PFSK-1 (cell line): ENCODE measurements around the gene PITPNM3.
A peak's percentile ranks its signal among the peaks of the same experiment; 100 is the strongest.

Experiments
- REST ChIP-seq, 2 experiments: IDR thresholded peaks; 2 replicates each; pipeline versions ENCODE4 v1.6.1 to v1.8.0; 2011 to 2012; ENCODE audit warnings: low read depth in 2 of 2, low read length in 2 of 2, control low read depth in 1 of 2, inconsistent platforms in 1 of 2, mild to moderate bottlenecking in 1 of 2, moderate library complexity in 1 of 2; ENCODE audit not compliant: insufficient read depth in 1 of 2
- TAF1 ChIP-seq: IDR thresholded peaks from 2 replicates; pipeline ENCODE4 v1.6.1; 2012; ENCODE audit warnings: low read length, control low read depth, borderline replicate concordance; ENCODE audit not compliant: insufficient read depth

DNA sequence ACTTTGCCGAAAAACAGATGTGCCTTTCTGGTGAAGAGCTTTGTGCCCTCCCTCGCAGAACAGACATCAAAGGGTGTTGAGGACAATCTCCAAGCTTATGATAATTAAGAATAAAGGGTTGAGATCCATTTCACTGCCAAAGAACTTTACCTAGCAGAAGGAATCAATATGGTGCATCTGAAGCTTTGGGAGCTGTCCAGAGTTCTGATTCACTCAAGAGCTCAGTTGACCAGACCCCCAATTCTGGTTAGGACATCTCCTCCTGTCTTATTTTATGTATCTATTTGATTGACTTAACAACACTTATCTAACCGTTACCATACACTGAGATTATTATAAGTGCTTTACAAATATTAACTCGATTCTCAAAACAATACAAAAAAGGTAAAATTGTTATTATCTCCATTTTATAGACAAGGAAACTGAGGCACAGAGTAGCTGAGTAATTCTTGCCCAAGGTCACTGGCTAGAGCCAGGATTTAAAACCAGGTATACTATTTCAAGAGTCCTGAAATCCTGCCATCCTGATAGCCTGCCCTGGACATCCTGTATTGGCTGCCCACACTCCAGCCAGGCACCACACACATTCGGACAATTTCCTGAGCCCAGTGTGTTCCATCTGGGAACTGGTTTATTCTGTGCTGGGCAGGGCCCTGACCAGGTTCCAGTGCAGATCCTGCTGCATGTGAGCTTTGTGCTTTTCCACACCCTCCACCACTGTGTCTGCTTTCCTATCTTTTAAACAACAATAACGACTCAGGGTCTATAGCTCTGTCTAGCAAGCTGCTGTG is 29.8 kb downstream of the PITPNM3 start:
- TF ChIP-seq REST (IDR thresholded peaks at IDR 0.05; ENCODE audit: insufficient read depth in 1 of 2, low read depth in 2 of 2, low read length in 2 of 2) (peak; percentile 87 to 94), TAF1 (no peak)
